H9 (cell line): ENCODE measurements around the gene CYP4V2. TPM values are rescaled to one million over a fixed set of nuclear protein-coding genes. Genes with fewer than 3 reads are reported as not detected.

Experiments
- DNase-seq: peaks from one replicate; pipeline ENCODE4 v3.0.0-alpha.2; 2017
- H2AFZ ChIP-seq: one replicate; pipeline ENCODE4 v1.6.1; 2013; ENCODE audit warnings: mild to moderate bottlenecking, low read length, control low read depth, moderate library complexity
- H2AK5ac ChIP-seq: 2 replicates; pipeline ENCODE4 v1.6.1; 2013; ENCODE audit warnings: low read length, control low read depth, mixed read lengths; ENCODE audit not compliant: insufficient read length
- H2BK120ac ChIP-seq: one replicate; pipeline ENCODE4 v1.6.1; 2013; ENCODE audit warnings: low read depth, mild to moderate bottlenecking, low read length, control low read depth, inconsistent platforms; ENCODE audit not compliant: poor library complexity, severe bottlenecking
- H2BK12ac ChIP-seq: 2 replicates; pipeline ENCODE4 v1.6.1; 2013; ENCODE audit warnings: low read length, control low read depth, mixed read lengths, low read depth; ENCODE audit not compliant: insufficient read length
- H2BK15ac ChIP-seq: 2 replicates; pipeline ENCODE4 v1.6.1; 2013; ENCODE audit warnings: low read depth, low read length, control low read depth
- H2BK20ac ChIP-seq: one replicate; pipeline ENCODE4 v1.6.1; 2013; ENCODE audit warnings: low read depth, mild to moderate bottlenecking, low read length, control low read depth, inconsistent platforms; ENCODE audit not compliant: poor library complexity, severe bottlenecking
- H2BK5ac ChIP-seq: 2 replicates; pipeline ENCODE4 v1.6.1; 2013; ENCODE audit warnings: low read length, control low read depth, mixed read lengths; ENCODE audit not compliant: insufficient read length
- H3K14ac ChIP-seq: 2 replicates; pipeline ENCODE4 v1.6.1; 2013; ENCODE audit warnings: low read length, control low read depth; ENCODE audit not compliant: insufficient read depth
- H3K18ac ChIP-seq: 2 replicates; pipeline ENCODE4 v1.6.1; 2013; ENCODE audit warnings: low read depth, mild to moderate bottlenecking, mixed read lengths, low read length, control low read depth; ENCODE audit not compliant: insufficient read length
- H3K23ac ChIP-seq: 2 replicates; pipeline ENCODE4 v1.6.1; 2013; ENCODE audit warnings: low read length, control low read depth, mixed read lengths, low read depth; ENCODE audit not compliant: insufficient read length
- H3K23me2 ChIP-seq: 2 replicates; pipeline ENCODE4 v1.6.1; 2013; ENCODE audit warnings: low read depth, mild to moderate bottlenecking, mixed read lengths, low read length, control low read depth; ENCODE audit not compliant: insufficient read length, poor library complexity, severe bottlenecking
- H3K27ac ChIP-seq: 2 replicates; pipeline ENCODE4 v1.5.1; 2013; ENCODE audit warnings: low read length, control low read depth, mixed read lengths, low read depth; ENCODE audit not compliant: insufficient read length
- H3K27me3 ChIP-seq: 2 replicates; pipeline ENCODE4 v1.6.1; 2013; ENCODE audit warnings: low read length, control low read depth, inconsistent platforms; ENCODE audit not compliant: insufficient read depth
- H3K4ac ChIP-seq: 2 replicates; pipeline ENCODE4 v1.6.1; 2013; ENCODE audit warnings: low read depth, mild to moderate bottlenecking, control low read depth, inconsistent platforms, low read length, moderate library complexity
- H3K4me1 ChIP-seq: 2 replicates; pipeline ENCODE4 v1.6.1; 2013; ENCODE audit warnings: low read length, control low read depth, inconsistent platforms; ENCODE audit not compliant: insufficient read depth
- H3K4me2 ChIP-seq: 2 replicates; pipeline ENCODE4 v1.6.1; 2013; ENCODE audit warnings: low read length, control low read depth, mixed read lengths; ENCODE audit not compliant: insufficient read length, insufficient read depth
- H3K56ac ChIP-seq: 2 replicates; pipeline ENCODE4 v1.6.1; 2013; ENCODE audit warnings: low read depth, mild to moderate bottlenecking, mixed read lengths, low read length, control low read depth; ENCODE audit not compliant: insufficient read length
- H3K79me1 ChIP-seq: 2 replicates; pipeline ENCODE4 v1.6.1; 2013; ENCODE audit warnings: low read depth, mild to moderate bottlenecking, moderate library complexity, low read length, control low read depth, inconsistent platforms; ENCODE audit not compliant: insufficient read depth, poor library complexity, severe bottlenecking
- H3K79me2 ChIP-seq: 2 replicates; pipeline ENCODE4 v1.6.1; 2013; ENCODE audit warnings: low read length, control low read depth, inconsistent platforms; ENCODE audit not compliant: insufficient read depth
- H3K9ac ChIP-seq: 2 replicates; pipeline ENCODE4 v1.6.1; 2013; ENCODE audit warnings: low read length, control low read depth, mixed read lengths; ENCODE audit not compliant: insufficient read length; ENCODE audit errors: extremely low read depth
- H3K9me3 ChIP-seq: one replicate; pipeline ENCODE4 v1.6.1; 2013; ENCODE audit warnings: low read depth, low read length, inconsistent platforms; ENCODE audit not compliant: control insufficient read depth
- H3T11ph ChIP-seq: one replicate; pipeline ENCODE4 v1.6.1; 2013; ENCODE audit warnings: mild to moderate bottlenecking, low read length, control low read depth, inconsistent platforms
- H4K20me1 ChIP-seq: one replicate; pipeline ENCODE4 v1.6.1; 2013; ENCODE audit not compliant: control insufficient read depth, insufficient read length, insufficient read depth
- H4K5ac ChIP-seq: 2 replicates; pipeline ENCODE4 v1.6.1; 2013; ENCODE audit warnings: low read depth, mild to moderate bottlenecking, mixed read lengths, low read length, control low read depth; ENCODE audit not compliant: insufficient read length
- H4K8ac ChIP-seq: replicated peaks from 2 replicates; pipeline ENCODE4 v1.6.1; 2013; ENCODE audit warnings: low read length, control low read depth, mixed read lengths, low read depth; ENCODE audit not compliant: insufficient read length
- H4K91ac ChIP-seq: 2 replicates; pipeline ENCODE4 v1.6.1; 2013; ENCODE audit warnings: low read depth, mild to moderate bottlenecking, moderate library complexity, mixed read lengths, low read length, control low read depth; ENCODE audit not compliant: insufficient read length
- H3K27ac Mint-ChIP-seq, 3 experiments: 2 replicates in 2 of 3; 3 replicates in 1 of 3; pipeline ENCODE4 v1.8.0; 2020 to 2021; ENCODE audit warnings: mixed read lengths in 3 of 3, mild to moderate bottlenecking in 1 of 3, moderate library complexity in 1 of 3
- H3K27me3 Mint-ChIP-seq: 2 replicates; pipeline ENCODE4 v1.8.0; 2021; ENCODE audit warnings: low read depth, mild to moderate bottlenecking, moderate library complexity, mixed read lengths
- H3K36me3 Mint-ChIP-seq, 3 experiments: 2 replicates in 2 of 3; 3 replicates in 1 of 3; pipeline ENCODE4 v1.8.0; 2020 to 2021; ENCODE audit warnings: low read depth in 3 of 3, mixed read lengths in 3 of 3; ENCODE audit not compliant: insufficient read depth in 1 of 3
- H3K4me1 Mint-ChIP-seq, 2 experiments: 2 replicates each; pipeline ENCODE4 v1.8.0; 2020; ENCODE audit warnings: mixed read lengths in 2 of 2
- H3K4me3 Mint-ChIP-seq, 2 experiments: 2 replicates in 1 of 2; 3 replicates in 1 of 2; pipeline ENCODE4 v1.8.0; 2020 to 2021; ENCODE audit warnings: mild to moderate bottlenecking in 2 of 2, mixed read lengths in 2 of 2, moderate library complexity in 1 of 2
- H3K9me3 Mint-ChIP-seq, 2 experiments: 2 replicates in 1 of 2; 3 replicates in 1 of 2; pipeline ENCODE4 v1.8.0; 2020; ENCODE audit warnings: mild to moderate bottlenecking in 2 of 2, mixed read lengths in 2 of 2, moderate library complexity in 1 of 2
- CTCF ChIP-seq: fragments of 200-600 bp; sonication (generic); conservative IDR thresholded peaks from 3 replicates; pipeline ENCODE4 v1.8.0; 2021; ENCODE audit warnings: antibody characterized with exemption, mild to moderate bottlenecking
- WGBS: extraction: QIAGEN DNeasy Blood & Tissue Kit; methylation state at CpG from one replicate; pipeline ENCODE4 v1.1.7; 2013; ENCODE audit warnings: missing lambda C conversion rate, low lambda C conversion rate, mixed read lengths; ENCODE audit not compliant: insufficient read length; ENCODE audit errors: extremely low coverage; 5-methylcytosine and 5-hydroxymethylcytosine counted together
- total RNA-seq: library from RNA; stranded (reverse); gene quantifications from 2 replicates; pipeline ENCODE4 v1.2.1, GENCODE V29; 2021

Gene CYP4V2
- total RNA-seq, 1 experiment from 2014 or later = 1.0 TPM

- no peak overlapping the region for H3K18ac ChIP-seq
- H3K14ac ChIP-seq = no peak overlapping the region
- H3K27me3 ChIP-seq = no peaks in the 10 kb centered on the region
- Mint-ChIP-seq H3K27ac (no peak overlapping the region), H3K36me3 (peaks cover 0 to 3% (median 1%) of the 10 kb centered on the region in 3 experiments; a peak in 5 of 7 replicates), H3K4me1 (peaks cover 16 to 20% of the 10 kb centered on the region in 2 experiments), H3K4me3 (no peak overlapping the region), H3K9me3 (peaks cover 1 to 5% of the 10 kb centered on the region in 2 experiments; a peak in 3 of 5 replicates), H3K27me3 (peaks cover 1% of the 10 kb centered on the region; the same call in 1 of the 2 replicates)
- no peaks in the 10 kb centered on the region for H3K9me3 ChIP-seq
- no peak overlapping the region for H2BK12ac ChIP-seq
- no peak overlapping the region for H2AFZ ChIP-seq
- no peaks in the 10 kb centered on the region for H3K4me1 ChIP-seq
- H3K4ac ChIP-seq = no peak overlapping the region
- no peak overlapping the region for H3K27ac ChIP-seq
- H3K9ac ChIP-seq = no peak overlapping the region
- no peaks in the 10 kb centered on the region for H4K20me1 ChIP-seq
- no peak for DNase-seq
- no peaks in the 10 kb centered on the region for H3K23me2 ChIP-seq
- no peak overlapping the region for H3K56ac ChIP-seq
- no peak overlapping the region for H2BK5ac ChIP-seq
- no peaks in the 10 kb centered on the region for H3K79me1 ChIP-seq
- no peak overlapping the region for H2BK15ac ChIP-seq
- no peak overlapping the region for H2AK5ac ChIP-seq
- no peak overlapping the region for H3T11ph ChIP-seq
- H3K23ac ChIP-seq = no peak overlapping the region
- H2BK20ac ChIP-seq = no peak overlapping the region
- no peak overlapping the region for H4K5ac ChIP-seq
- H4K91ac ChIP-seq = no peak overlapping the region
- H3K4me2 ChIP-seq = no peak overlapping the region
- no peak overlapping the region for H2BK120ac ChIP-seq
- no peaks in the 10 kb centered on the region for H3K79me2 ChIP-seq
- no peak overlapping the region for H4K8ac ChIP-seq
- WGBS = no CpG with 5 or more reads among the region's 1 CpG
- TF ChIP-seq CTCF = no peak
Observed at GRCh38 chr4:186217733-186218293, 26.4 kb downstream of the CYP4V2 start.
